Esophagus muscularis mucosa (tissue), 4 donors: ENCODE results near the gene MYO15B. TPM values are rescaled to one million over a fixed set of nuclear protein-coding genes. Genes with fewer than 3 reads are reported as not detected.

Experiments
- DNase-seq: peaks from one replicate; pipeline ENCODE4 v3.0.0-alpha.2; 2017; ENCODE audit errors: extremely low spot score
- H3K27ac ChIP-seq, 4 donors: fragments of 200-600 bp; sonication (generic); replicated peaks in 1 of 4; 1 replicate in 3 of 4; 2 replicates in 1 of 4; pipeline ENCODE4 v1.5.1; 2016 to 2019; ENCODE audit warnings: mild to moderate bottlenecking in 1 of 4
- H3K27me3 ChIP-seq, 4 donors: fragments of 200-600 bp; sonication (generic); one replicate each; pipeline versions ENCODE4 v1.5.1 to v1.6.0; 2016 to 2019
- H3K36me3 ChIP-seq, 4 donors: fragments of 200-600 bp; sonication (generic); one replicate each; pipeline ENCODE4 v1.5.1; 2016 to 2019
- H3K4me1 ChIP-seq, 4 donors: fragments of 200-600 bp; sonication (generic); one replicate each; pipeline ENCODE4 v1.5.1; 2016 to 2019
- H3K4me3 ChIP-seq, 4 donors: fragments of 200-600 bp; sonication (generic); 1 replicate in 2 of 4; 2 replicates in 2 of 4; pipeline ENCODE4 v1.5.1; 2016 to 2019; ENCODE audit warnings: mild to moderate bottlenecking in 4 of 4, moderate library complexity in 1 of 4
- H3K9me3 ChIP-seq, 4 donors: fragments of 200-600 bp; sonication (generic); 1 replicate in 3 of 4; 2 replicates in 1 of 4; pipeline ENCODE4 v1.5.1; 2016 to 2019
- CTCF ChIP-seq, 3 experiments: fragments of 200-600 bp in 2 of 3; fragments of 450-650 bp in 1 of 3; sonication (generic) in 2 of 3; IDR thresholded peaks; one replicate each; pipeline ENCODE4 v1.5.1; 2017 to 2019; ENCODE audit warnings: antibody characterized with exemption in 3 of 3, mild to moderate bottlenecking in 2 of 3, moderate library complexity in 1 of 3
- EP300 ChIP-seq: sonication (generic); formaldehyde crosslinking; IDR thresholded peaks from one replicate; pipeline ENCODE4 v1.6.1; 2017; ENCODE audit warnings: antibody characterized with exemption
- POLR2A ChIP-seq: fragments of 450-650 bp; IDR thresholded peaks from one replicate; pipeline ENCODE4 v1.6.1; 2017; ENCODE audit warnings: antibody characterized with exemption, moderate library complexity, mild to moderate bottlenecking, low read depth
- POLR2AphosphoS5 ChIP-seq, 2 donors: sonication (generic); formaldehyde crosslinking; IDR thresholded peaks; one replicate each; pipeline ENCODE4 v1.6.1; 2017; ENCODE audit warnings: antibody characterized with exemption in 2 of 2
- WGBS: methylation state at CpG from one replicate; pipeline ENCODE4 v1.1.5; 2018; 5-methylcytosine and 5-hydroxymethylcytosine counted together
- intact Hi-C: fragments of 100-400 bp; cut with DNase I; formaldehyde crosslinking; loops from one replicate; pipeline ENCODE4 v1.15.1; 2023
- total RNA-seq, 4 donors: library from RNA; depleted of rRNA; stranded (reverse); fragments of >200 nt; gene quantifications; one replicate each; pipeline versions ENCODE4 v1.1.0 to v1.2.1, GENCODE V29; 2016

The MYO15B gene
- total RNA-seq, 4 donors from 2014 or later: 34.5 to 61.9 (median 43.4) TPM

GRCh38 chr17:75595920-75596313 is 8.3 kb downstream of the MYO15B start:
- TF ChIP-seq POLR2AphosphoS5 (IDR thresholded peaks at IDR 0.05): no peak
- no peak for TF ChIP-seq CTCF (IDR thresholded peaks at IDR 0.05)
- no peak for TF ChIP-seq POLR2A
- TF ChIP-seq EP300: no peak
- Histone ChIP-seq H3K27ac (no peak overlapping the region), H3K36me3 (peaks cover 0 to 11% (median 4%) of the 10 kb centered on the region in 4 donors), H3K9me3 (no peaks in the 10 kb centered on the region), H3K4me1 (peaks cover 0 to under 1% (median 0%) of the 10 kb centered on the region in 4 donors), H3K4me3 (no peak overlapping the region), H3K27me3 (no peaks in the 10 kb centered on the region)
- intact Hi-C loops: no loop called here
- WGBS: 82% methylated on average over 6 of the region's 6 CpGs
- no peak for DNase-seq

GRCh38 chr17:75596320-75597087 is 8.9 kb downstream of the MYO15B start:
- Histone ChIP-seq H3K27ac (no peak overlapping the region), H3K27me3 (no peaks in the 10 kb centered on the region), H3K36me3 (peaks cover 0 to 11% (median 4%) of the 10 kb centered on the region in 4 donors), H3K4me3 (no peak overlapping the region), H3K4me1 (no peaks in the 10 kb centered on the region), H3K9me3 (no peaks in the 10 kb centered on the region)
- DNase-seq: no peak
- intact Hi-C loops: no loop called here
- WGBS: 92% methylated on average over 4 of the region's 17 CpGs
- no peak for TF ChIP-seq CTCF (IDR thresholded peaks at IDR 0.05)
- no peak for TF ChIP-seq POLR2A
- TF ChIP-seq EP300: no peak
- no peak for TF ChIP-seq POLR2AphosphoS5 (IDR thresholded peaks at IDR 0.05)

GRCh38 chr17:75601057-75601987 is 13.7 kb downstream of the MYO15B start:
- WGBS: 76% methylated on average over 24 of the region's 28 CpGs
- intact Hi-C loops: no loop called here
- Histone ChIP-seq H3K9me3 (no peaks in the 10 kb centered on the region), H3K27me3 (no peaks in the 10 kb centered on the region), H3K4me1 (peaks cover 0 to 11% (median 8%) of the 10 kb centered on the region in 4 donors), H3K36me3 (peaks cover 0 to 22% (median 6%) of the 10 kb centered on the region in 4 donors), H3K27ac (no peak overlapping the region), H3K4me3 (no peak overlapping the region)
- TF ChIP-seq CTCF (IDR thresholded peaks at IDR 0.05): peak; percentile 42 to 74 (median 44)
- TF ChIP-seq POLR2AphosphoS5 (IDR thresholded peaks at IDR 0.05): no peak
- DNase-seq: no peak

GRCh38 chr17:75602644-75603043 is 15.0 kb downstream of the MYO15B start:
- TF ChIP-seq POLR2AphosphoS5 (IDR thresholded peaks at IDR 0.05) (no peak), EP300 (no peak), POLR2A (no peak), CTCF (IDR thresholded peaks at IDR 0.05) (no peak)
- peaks cover 0 to 11% (median 8%) of the 10 kb centered on the region in 4 donors for H3K4me1 ChIP-seq
- H3K36me3 ChIP-seq: peaks cover 0 to 18% (median 14%) of the 10 kb centered on the region in 4 donors
- H3K27me3 ChIP-seq: no peaks in the 10 kb centered on the region
- WGBS: 100% methylated on average over 2 of the region's 12 CpGs
- H3K4me3 ChIP-seq: no peak overlapping the region
- H3K27ac ChIP-seq: no peak overlapping the region
- DNase-seq: no peak
- no peaks in the 10 kb centered on the region for H3K9me3 ChIP-seq
- intact Hi-C loops: no loop called here
